NK-92 (cell line): ENCODE results near the gene S100A16.

Source experiments
- DNase-seq: peaks from one replicate; lab custom pipeline; 2025; ENCODE audit not compliant: unreplicated experiment; lab: John Stamatoyannopoulos, UW

Gene S100A16

DNA sequence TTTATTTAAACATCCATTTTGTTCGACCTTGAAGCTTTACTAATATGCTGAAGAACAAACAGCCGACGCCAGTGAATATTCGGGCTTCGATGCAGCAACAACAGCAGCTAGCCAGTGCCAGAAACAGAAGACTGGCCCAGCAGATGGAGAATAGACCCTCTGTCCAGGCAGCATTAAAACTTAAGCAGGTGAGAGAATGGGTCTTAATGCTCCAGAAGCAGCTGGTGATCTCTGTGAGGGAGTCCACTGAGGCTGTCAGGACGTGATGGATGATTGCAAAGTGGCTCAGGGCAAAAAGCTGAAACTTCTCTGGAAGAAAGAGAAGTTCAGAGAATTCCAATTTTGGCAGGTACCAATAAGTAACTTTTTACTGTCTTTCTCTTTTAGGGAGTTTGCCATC, 25.3 kb upstream of the S100A16 start:
- no peak for DNase-seq

DNA sequence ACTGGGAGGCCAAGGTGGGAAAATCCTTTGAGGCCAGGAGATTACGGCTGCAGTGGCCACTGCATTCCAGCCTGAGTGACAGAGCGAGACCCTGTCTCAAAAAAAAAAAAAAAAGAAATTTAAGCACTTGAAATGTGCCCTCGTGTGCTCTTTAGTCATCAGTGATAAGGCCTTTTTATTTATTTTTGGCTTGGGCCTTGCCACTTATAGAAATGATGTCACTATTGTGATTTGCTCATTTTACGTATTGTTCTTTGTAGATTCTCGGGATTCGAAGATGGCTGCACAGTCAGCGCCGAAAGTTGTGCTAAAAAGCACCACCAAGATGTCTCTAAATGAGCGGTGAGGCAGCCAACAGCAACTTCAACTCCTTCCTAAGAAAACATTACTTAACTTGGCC, 23.4 kb upstream of the S100A16 start:
- no peak for DNase-seq

DNA sequence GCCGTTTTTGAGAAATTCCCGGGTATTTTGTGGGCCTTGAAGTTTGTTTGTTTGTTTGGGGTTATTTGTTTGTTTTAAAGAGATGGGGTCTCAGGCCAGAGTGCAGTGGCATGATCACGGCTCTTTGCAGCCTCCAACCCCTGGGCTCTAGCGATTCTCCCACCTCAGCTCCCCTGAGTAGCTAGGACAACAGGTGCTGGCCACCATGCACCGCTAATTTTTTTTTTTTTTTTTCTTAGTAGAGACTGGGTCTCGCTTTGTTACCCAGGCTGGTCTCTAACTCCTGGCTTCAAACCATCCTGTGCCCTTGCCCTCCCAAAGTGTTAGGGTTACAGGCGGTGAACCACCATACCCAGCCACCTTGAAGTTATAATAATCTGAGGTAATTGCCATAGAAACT, 22.9 kb upstream of the S100A16 start:
- no peak for DNase-seq

DNA sequence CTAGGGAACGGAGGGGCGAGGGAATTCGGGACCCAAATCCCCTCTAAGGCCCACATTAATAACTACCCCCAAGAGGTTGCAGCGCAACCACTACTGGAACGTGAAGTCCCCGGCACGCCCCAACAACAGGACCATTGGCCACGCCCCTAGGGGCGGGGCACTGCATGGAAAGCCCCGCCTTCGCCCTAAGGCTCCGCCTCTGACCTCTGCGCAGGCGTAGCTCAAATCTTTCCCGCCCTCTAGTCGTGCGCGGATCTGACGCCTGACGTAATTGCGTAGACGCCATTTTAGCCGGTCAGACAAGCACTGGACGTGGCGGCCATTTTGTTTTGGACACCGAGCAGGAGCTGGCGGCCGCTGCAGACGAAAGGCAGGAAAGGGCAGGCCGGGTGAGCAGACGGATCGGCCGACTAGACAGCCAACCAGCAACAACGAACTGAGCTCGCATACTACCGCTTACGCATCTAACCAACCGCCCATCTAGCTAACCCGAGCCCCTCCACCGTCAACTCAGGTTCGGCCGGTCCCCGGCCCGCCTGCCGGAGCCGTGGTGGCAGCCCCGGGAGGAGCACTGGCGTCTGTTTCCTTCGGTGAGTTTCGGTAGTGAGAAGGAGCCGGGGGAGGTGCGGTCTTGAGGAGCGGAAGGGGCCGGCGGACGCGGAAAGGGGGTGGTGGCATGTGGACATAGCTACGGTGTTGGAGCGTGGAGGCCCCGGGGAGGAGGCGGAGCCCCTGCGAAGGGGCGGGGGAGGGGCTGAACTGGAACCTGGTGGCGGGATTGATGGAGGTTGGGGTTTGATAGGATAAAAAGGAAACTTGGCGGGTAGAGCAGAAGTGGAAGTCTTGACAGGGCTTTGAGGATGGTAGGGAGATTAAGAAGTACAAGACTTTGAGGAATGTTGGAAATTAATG, 21.1 kb upstream of the S100A16 start, which contains the start of gene CHTOP:
Gene CHTOP, plus strand, starts transcription at position 313 of the 912 bp plus-strand sequence. CDS start 2,523 bp downstream, outside the sequence.
- DNase-seq = peak; percentile 66

DNA sequence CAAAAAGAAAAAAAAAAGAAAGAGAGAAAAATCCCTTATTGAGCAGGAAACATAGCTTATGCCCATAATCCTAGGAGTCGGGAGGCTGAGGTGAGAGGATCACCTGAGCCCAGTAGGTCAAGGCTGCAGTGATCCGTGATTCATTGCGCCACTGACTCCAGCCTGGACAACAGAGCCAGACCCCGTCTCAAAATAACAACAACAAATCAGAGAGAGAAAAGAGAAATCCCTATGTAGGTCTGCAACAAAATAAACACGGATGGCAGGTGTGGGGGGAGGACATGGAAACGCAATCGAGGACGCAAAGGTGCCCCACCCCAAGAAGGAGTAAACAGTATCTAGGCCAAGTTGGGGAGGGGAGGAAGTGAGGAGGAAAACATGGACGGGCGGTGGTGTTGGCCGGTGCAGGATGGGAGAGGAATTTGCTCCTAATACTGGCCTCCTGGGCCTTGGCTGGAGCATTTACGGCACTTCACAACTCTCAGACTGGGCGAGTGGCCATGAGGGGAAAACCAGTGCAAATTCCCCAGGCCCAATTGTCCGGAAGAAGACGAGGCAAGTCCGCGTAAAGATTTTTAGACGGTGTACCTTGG, 20.3 kb upstream of the S100A16 start:
- no peak for DNase-seq

DNA sequence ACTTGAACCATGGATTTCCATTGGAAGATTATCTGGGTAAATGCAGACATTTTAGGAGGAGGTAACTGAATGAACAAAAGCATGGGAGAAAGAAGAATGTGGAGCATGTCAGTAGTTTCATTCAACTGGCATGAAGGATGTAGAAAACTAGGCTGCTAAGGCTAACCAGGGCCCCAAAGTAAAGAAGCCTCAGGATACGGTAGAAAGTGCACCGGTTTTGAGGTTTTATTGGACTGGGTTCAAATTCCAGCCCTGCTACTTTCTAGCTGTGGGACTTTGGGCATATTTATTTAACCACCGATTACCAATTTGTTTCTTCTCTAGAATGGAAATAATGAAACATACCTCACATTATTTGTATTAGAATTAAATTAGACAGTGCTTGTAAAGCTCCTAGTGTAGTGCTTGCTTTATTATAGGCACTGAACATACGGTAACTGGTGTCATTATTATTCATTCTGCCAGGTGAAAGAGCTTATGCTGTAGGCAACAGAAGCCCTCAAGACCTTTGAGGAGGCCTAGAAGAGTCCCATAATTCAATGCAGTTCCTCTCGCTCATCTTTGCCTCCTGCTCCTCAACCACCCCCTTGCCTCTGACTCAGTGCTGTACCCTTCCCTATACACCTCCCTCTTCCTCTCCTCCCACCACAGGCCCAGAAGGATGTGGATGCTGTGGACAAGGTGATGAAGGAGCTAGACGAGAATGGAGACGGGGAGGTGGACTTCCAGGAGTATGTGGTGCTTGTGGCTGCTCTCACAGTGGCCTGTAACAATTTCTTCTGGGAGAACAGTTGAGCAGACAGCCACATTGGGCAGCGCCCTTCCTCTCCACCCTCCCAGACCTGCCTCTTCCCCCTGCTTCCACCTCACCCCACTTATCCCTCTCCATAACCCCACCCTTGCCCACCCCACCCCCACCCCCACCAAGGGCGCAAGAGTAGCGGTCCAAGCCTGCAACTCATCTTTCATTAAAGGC, 18.4 kb upstream of the S100A16 start:
- DNase-seq = no peak

DNA sequence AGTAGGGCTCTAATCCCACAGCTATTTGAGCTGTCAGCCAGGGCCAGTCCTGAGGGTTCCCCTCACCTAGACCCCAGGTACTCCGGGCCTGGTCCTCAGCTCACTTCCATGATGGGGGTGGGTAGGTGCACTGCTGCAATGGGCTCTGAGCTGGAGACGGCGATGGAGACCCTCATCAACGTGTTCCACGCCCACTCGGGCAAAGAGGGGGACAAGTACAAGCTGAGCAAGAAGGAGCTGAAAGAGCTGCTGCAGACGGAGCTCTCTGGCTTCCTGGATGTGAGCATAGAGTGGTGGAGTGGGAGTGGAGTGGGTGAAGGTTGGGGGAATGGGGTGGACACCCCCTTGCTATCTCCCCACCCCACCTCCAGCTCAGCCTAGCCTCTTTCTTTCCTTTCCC, 17.4 kb upstream of the S100A16 start:
- DNase-seq = no peak

DNA sequence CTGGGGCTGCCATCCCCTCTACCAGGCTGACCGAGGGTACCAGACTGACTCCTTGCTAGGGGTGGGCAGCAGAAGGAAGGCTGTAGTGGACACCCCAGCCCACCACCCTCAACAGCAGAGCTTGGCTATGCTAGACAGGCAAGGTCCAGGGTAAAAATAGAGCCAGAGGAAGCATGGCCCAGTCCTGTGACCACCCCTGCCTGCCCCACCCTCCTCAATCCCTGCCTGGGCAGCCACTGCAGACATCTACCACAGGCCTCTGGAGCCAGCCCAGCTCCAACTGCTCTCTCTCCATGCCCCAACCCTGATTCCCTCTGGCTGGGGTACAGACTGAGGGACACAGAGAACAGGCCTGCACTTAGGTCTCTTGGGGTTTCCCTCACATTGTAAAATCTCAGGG, 17.0 kb upstream of the S100A16 start:
- DNase-seq = no peak

DNA sequence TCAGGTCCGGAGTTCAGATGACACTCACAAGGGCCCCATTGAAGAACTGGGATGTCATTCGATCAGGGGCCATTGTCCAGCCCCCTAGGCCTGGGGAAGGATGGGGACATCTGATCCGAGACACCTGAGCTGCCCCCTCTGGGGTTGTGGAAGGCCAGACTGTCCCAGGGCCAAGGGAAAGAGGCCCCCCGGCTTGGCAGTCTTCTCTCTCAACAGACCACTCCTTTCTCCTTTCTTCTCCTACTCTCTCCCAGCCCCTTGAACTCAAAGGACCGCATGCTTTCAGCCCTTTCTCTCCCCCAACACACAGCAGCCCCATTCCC, 16.4 kb upstream of the S100A16 start:
- no peak for DNase-seq

DNA sequence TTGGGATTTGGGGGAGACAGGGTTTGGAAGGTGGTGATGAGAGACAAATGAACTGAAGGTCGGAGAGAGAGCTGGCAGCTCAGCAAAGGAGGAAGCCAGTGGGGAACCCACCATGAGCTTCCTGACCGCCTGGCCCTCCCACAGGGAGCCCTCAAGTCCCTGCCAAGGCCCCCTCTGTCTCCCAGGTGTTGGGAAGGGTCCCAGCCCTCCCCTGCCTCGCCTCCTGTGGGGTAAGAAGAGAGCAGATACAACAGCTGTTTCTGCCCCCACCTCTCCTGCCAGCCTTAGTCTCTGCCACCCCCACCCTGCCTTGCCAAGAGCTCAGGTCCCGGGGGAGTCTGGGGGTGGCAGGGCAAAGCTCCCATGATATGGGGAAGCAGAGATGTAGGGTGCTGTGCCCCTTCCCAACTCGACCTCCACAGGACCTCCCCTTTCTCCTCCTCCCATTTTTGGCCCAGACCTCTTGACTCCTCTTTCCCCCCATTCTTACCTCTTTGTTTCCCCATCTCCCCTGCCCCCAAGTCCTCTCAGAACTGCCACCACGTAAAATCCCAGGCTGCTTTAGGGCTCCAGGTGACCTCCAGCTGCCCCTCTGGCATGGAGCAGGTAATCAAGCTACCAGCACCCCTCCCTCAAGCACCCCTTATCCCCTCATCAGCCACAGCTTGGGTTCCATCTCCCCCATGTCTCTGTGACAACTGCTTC, 15.9 kb upstream of the S100A16 start:
- DNase-seq = no peak

DNA sequence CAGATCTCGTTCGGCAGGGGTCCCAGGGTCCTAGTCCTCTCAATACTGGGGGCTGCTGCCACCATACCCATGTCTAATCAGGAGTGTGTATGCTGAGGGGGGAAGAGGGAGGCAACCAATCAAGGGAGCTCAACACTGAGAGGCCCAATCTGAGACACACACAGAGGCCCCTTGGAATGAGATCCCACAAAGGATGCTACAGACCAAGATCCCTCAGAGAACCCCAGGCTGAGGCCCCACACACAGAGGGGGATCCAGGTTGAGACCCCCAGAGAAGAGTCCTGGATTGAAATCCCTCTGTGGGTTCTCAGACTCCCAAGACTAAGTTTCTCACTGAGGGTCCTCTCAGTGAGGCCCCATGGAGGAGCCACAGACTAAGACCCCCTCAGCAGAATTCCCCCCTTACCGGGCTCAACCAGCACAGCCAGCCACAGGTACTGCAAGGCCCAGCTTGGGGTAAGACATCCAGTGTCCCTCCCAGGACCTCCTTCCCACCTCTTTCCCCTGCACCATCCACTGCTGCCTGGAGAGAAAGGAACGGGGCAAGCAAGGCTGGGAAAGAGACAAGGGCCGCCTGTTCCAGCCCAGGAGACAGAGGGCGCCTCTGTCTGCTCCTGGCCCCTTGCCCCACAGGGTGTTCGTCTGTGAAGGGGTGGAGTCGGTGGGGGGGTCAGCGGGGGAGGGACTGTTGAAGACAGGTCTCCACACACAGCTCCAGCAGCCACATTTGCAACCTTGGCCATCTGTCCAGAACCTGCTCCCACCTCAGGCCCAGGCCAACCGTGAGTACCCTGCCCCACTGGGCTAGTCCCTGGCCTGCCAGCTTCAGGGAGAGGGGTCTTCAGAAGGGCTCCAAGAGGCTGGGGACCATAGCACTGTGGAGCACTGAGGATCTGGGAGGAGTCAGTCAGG, 15.0 kb upstream of the S100A16 start, which contains the start of gene S100A1:
Gene S100A1, plus strand, starts transcription at position 720 of the 912 bp plus-strand sequence. CDS start 2,088 bp downstream, outside the sequence.
- DNase-seq = no peak

DNA sequence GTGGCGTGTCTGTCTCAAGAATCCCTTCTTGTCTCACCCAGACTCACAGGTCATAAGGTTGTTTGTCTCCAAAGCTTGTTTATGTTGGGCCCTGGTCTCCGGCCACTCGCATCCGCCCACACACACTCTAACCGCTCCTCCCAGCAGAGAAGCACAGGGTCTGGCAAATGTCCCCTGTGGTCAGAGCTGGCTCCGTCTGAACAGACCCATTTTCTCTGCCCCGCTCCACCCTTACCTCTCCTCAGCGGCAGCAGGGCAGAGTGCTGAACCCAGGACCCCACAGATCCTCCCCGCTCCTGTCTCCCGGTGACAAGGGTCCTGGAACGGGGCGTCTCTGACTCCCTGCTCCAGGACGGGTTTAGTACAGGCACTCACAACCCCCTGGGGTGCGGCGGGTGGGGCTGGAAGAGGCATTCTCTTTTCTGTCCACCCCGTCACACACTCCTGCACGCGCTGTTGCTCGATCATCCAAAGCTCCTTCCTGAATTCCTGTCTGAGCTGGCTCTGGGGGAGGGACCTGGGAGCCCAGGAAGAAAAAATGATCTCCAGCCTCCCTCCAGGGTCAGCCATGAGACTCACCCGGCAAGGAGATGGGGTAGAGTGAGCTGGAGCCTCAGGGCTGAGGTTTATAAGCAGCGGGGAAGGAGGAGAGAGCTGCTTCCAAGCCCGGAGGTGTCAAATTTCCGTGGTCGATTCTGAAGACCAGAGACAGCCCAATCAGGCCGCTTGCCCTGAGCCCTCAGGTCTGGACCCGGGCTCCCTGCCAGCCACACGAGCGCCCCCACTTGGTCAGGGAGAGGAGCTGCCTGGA, 14.2 kb upstream of the S100A16 start, which contains the start of gene S100A13:
Gene S100A13, minus strand, starts transcription at position 602 of the 811 bp plus-strand sequence. CDS start 1,033 bp downstream, outside the sequence.
- DNase-seq = no peak

DNA sequence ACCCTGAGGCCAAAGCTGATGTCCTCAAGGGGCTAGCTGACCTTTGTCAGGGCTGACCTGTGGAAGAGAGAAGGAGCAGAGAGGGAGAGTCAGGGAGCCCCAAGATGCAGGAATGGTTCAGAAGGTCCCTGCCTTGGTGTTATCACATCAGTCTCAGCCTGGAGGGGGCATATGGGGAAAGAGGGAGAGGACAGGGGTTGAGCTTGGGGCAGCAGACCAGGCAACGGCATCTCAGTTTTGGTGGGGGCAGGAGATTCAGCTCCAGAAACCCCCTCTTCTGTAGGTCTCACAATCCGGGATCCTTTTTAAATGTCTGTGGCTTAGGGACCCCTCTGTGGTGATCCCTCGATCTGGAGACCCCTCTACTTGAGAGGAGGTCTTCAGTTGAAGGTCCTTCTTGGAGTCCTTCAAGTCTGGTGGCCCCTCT, 13.6 kb upstream of the S100A16 start:
- DNase-seq = no peak

DNA sequence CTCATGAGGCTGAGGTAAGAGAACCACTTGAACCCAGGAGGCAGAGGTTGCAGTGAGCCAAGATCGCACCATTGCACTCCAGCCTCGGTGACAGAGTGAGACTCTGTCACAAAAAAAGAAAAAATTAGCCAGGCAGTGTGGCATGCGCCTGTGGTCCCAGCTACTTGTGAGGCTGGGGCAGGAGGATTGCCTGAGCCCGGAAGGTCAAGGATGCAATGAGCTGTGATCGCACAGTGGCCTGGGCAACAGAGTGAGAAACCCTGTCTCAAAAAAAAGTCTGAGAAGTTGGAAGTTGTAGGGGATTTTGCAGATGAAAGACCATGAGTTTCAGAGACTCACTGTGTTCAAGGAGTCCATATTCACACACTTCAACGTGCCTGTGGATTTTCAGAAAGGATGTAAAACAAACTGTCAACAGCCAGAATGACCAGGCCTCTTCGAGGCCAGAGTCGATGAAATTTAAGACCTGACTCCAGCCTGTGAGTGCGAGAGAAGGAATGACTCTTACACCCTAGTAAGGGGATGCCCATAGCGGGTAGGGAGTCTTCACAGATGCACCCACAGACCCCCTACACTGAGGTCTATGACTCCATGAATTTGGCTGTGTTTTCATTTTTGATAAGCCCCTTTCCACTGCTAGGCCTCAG, 12.2 kb upstream of the S100A16 start:
- DNase-seq = no peak

DNA sequence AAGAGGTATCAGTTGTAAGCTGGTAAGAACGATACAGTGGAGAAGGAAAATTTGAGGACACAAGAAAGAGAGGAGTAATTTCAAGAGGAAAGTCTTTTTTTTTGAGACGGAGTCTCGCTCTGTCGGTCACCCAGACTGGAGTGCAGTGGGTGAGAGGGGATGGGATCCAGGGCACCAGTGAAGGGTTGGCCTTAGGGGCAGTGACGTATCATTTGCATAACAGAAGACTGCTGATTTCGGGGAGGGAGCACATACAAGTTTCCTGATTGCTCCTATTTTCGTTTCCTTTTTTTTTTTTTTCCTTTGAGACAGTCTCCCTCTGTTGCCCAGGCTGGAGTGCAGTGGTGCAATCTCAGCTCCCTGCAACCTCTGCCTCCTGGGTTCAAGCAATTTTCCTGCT, 10.2 kb upstream of the S100A16 start:
- DNase-seq = no peak

DNA sequence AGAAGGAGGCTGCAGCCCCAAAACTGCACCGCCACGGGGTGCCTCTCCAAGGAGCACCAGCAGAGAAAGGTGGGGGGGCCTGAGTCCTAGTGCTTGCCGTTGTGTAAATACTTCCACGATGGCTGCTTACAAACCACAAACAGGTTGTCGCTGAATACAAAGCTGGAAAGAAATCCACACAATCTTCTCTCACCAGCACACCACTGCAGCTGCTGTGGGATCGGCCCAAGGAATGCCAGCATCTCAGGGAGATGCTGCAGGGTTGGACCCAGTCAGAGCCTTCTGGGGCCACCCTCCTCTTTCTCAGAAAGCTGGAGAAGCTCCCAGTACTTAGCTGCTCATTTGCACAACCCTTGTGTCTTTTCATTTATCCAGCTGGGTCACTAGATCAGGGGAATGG, 6.2 kb upstream of the S100A16 start:
- DNase-seq = no peak

DNA sequence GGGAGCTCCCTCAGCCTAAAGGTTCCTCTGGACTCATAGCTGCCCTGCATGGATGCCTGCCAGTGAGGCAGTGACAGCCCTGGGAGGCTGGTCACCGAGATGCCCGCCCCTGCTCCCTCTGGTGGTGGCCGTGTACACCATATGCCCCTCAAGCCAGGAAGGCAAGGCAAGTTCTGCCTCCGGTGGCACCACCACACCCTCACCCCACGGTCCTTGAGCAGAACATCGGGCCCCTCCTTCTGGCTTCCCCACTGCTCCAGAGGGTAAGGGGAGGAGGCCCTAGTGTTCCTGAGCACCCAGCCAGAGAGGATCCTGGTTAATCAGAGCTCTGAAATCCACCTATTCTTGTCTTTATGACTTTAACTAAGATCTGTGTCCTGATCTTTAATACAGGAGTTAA, 4.7 kb upstream of the S100A16 start:
- no peak for DNase-seq

DNA sequence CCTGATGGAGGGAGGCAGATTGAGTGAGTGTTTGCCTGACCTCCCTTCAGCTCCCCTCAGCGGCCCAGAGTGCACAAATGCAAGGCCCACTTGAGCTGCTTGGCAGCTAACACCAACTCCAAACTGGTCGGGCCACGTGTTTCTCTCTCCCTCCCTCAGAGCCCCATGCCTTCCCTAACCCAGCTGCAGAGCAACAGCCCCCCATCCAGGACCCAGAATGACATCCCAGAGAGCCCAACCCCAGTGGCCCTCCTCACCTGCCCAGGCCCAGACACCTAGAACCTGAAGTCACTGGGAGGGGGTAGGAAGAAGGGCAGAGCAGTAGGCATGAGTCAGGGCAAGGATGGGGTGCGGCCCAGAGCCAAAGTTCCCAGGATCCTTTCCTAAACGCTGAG, 4.0 kb upstream of the S100A16 start:
- DNase-seq = no peak
